Kidney epithelial cell (primary cell): ENCODE data around the gene ABHD5. TPM values are rescaled to one million over a fixed set of nuclear protein-coding genes. Genes with fewer than 3 reads are reported as not detected.

ENCODE experiments used
- DNase-seq: peaks from one replicate; pipeline ENCODE4 v3.0.0-alpha.2; 2010; ENCODE audit warnings: low read depth
- H3K27me3 ChIP-seq: 2 replicates; pipeline ENCODE4 v1.6.0; 2011; ENCODE audit warnings: low read length; ENCODE audit not compliant: control insufficient read depth, insufficient read depth
- H3K36me3 ChIP-seq: 2 replicates; pipeline ENCODE4 v1.5.1; 2011; ENCODE audit warnings: low read length; ENCODE audit not compliant: control insufficient read depth, insufficient read depth
- H3K4me3 ChIP-seq: 2 replicates; pipeline ENCODE4 v1.5.1; 2011; ENCODE audit warnings: low read depth, mild to moderate bottlenecking, control low read depth, low read length
- total RNA-seq: library from RNA; depleted of rRNA; stranded (reverse); fragments of >200 nt; gene quantifications from 2 replicates; pipeline ENCODE4 v1.2.3, GENCODE V29; 2015
- TF ChIP-seq, protein P1 (sequence below): IDR thresholded peaks from 2 replicates; pipeline ENCODE4 v1.5.1; 2011; ENCODE audit warnings: mild to moderate bottlenecking, moderate library complexity, low read length, control low read depth, inconsistent platforms; ENCODE audit not compliant: insufficient read depth, poor library complexity, severe bottlenecking

The ABHD5 gene
- total RNA-seq, 1 donor from 2014 or later, result 23.4 TPM

DNA sequence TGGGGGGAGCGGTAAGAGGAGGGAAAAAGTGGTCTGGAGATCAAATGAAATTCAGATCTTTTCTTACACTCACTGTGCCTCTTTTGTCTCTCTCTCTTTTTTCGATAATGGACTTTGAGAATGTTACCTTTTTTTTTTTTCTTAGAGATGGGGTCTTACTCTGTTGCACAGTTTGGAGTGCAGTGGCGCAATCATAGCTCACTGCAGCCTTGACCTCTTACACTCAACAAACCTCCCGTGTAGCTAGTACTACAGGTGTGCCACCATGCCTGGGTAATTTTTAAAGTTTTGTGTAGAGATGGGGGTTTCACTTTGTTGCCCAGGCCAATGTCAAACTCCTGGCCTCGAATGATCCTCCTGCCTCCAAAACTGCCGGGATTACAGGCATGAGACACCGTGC is 15.6 kb downstream of the ABHD5 start:
- no peak overlapping the region for H3K4me3 ChIP-seq
- TF ChIP-seq, protein P1, sequence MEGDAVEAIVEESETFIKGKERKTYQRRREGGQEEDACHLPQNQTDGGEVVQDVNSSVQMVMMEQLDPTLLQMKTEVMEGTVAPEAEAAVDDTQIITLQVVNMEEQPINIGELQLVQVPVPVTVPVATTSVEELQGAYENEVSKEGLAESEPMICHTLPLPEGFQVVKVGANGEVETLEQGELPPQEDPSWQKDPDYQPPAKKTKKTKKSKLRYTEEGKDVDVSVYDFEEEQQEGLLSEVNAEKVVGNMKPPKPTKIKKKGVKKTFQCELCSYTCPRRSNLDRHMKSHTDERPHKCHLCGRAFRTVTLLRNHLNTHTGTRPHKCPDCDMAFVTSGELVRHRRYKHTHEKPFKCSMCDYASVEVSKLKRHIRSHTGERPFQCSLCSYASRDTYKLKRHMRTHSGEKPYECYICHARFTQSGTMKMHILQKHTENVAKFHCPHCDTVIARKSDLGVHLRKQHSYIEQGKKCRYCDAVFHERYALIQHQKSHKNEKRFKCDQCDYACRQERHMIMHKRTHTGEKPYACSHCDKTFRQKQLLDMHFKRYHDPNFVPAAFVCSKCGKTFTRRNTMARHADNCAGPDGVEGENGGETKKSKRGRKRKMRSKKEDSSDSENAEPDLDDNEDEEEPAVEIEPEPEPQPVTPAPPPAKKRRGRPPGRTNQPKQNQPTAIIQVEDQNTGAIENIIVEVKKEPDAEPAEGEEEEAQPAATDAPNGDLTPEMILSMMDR, result no peak
- no peak for DNase-seq
- no peaks in the 10 kb centered on the region for H3K27me3 ChIP-seq
- no peaks in the 10 kb centered on the region for H3K36me3 ChIP-seq

DNA sequence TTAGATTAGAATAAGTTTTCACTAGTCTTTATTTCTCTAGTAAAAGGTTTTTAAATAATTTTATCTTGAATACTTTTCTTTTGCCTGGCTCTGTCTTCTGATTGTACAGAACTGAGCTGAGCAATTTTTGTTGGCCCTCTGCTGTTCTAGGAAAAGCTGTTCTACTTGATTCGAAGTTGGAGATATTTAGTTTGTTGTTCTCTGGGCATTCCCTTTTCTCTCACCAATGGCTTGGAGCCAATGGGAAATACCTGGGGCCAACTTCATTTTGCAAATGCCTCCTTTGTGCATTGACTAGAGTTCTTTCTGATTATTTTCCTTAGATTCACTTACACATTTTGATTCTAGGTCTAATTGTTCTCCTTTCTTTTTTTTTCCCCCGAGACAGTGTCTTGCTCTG is 16.5 kb downstream of the ABHD5 start:
- TF ChIP-seq, protein P1, result no peak
- Histone ChIP-seq H3K36me3 (no peaks in the 10 kb centered on the region), H3K4me3 (no peak overlapping the region), H3K27me3 (no peaks in the 10 kb centered on the region)
- DNase-seq, result no peak

DNA sequence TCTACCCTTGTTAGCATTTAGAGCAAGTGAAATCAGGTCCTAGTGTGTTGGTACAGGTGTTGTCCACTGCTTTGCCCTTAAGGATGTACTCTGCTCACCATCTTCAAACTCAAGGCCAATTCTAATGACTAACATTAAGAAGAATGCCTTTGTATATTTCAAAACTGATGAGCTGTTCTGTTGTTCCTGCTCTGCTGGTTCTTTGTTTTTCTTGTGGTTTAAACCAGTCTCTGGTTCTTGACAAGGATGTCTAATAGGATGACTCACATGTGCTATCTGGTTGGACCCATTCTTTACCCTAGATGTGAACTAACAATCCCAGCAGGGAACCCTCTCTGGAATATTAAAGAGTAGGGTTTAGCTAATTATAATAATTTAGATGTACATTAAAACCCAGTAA is 17.3 kb downstream of the ABHD5 start:
- DNase-seq, result peak; percentile 90
- H3K27me3 ChIP-seq, result no peaks in the 10 kb centered on the region
- no peaks in the 10 kb centered on the region for H3K36me3 ChIP-seq
- H3K4me3 ChIP-seq, result no peak overlapping the region
- TF ChIP-seq, protein P1, result no peak

DNA sequence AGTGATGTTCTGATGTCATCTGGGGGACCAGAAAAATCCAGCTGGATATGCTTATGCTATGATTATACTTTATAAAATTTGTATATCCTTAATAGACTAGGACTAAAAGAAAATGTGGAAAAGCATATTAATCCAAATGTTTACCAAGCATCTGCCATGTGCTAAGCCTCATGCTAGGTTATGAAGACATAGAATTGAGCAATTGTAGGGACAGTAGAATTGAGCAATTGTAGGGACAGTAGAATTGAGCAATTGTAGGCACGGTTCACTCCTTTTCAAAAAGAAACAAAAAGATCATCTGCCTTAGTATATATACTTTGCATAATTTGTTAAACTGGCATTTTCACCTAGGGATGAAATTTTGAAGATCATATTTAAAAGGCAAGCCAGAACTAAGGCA is 18.3 kb downstream of the ABHD5 start:
- TF ChIP-seq, protein P1, result no peak
- H3K27me3 ChIP-seq, result no peaks in the 10 kb centered on the region
- DNase-seq, result no peak
- no peak overlapping the region for H3K4me3 ChIP-seq
- no peaks in the 10 kb centered on the region for H3K36me3 ChIP-seq

DNA sequence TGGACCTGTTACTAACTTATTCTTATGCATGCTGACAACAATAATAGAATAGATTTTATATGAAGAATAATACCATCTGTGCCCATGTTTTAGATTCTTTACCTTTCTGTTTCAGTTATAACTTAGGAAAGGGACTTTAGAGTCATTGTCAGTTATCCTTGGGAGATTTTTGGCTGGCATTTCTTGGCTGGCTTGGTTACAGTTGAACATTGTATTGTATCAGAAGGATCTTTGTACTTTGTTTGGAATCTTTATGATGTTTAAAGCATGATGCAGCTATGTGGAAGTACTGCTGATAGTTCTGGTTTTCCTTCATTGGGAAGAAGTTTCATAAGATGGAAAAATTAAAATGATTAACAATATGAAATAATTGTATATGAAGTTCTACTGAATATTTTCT is 19.9 kb downstream of the ABHD5 start:
- DNase-seq, result no peak
- TF ChIP-seq, protein P1, result no peak
- H3K36me3 ChIP-seq, result no peaks in the 10 kb centered on the region
- H3K27me3 ChIP-seq, result no peaks in the 10 kb centered on the region
- no peak overlapping the region for H3K4me3 ChIP-seq

DNA sequence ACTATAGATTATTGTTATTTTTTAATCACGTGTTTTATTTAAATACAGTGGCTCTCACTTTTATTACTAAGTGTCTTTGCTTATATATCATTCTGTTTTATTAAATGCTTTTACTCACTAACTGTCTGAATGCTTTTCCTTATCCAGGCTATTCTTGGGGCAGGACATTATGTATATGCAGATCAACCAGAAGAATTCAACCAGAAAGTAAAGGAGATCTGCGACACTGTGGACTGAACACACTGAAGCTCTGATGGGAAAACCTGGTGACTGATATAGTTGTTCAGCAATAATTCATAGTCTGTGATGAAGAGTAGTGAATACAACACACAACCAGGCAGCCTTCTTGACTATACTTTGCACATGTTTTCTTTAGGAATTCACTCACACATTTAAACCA is 27.6 kb downstream of the ABHD5 start:
- TF ChIP-seq, protein P1, result no peak

More for the DNA sequence above, 27.6 kb downstream of the ABHD5 start:
- Histone ChIP-seq H3K36me3 (no peaks in the 10 kb centered on the region), H3K4me3 (no peak overlapping the region), H3K27me3 (no peaks in the 10 kb centered on the region)
- no peak for DNase-seq
